Cardiac septum (tissue), 1 donor: ENCODE measurements around the gene MAST4. TPM values are rescaled to one million over a fixed set of nuclear protein-coding genes. Genes with fewer than 3 reads are reported as not detected.
A peak's percentile ranks its signal among the peaks of the same experiment; 100 is the strongest.

ENCODE experiments used
- DNase-seq: peaks from one replicate; pipeline ENCODE4 v3.0.0-alpha.2; 2020; ENCODE audit warnings: low spot score
- intact Hi-C: fragments of 100-400 bp; cut with DNase I; formaldehyde crosslinking; loops from one replicate; pipeline ENCODE4 v1.14.0; 2022
- long read RNA-seq: library from polyadenylated mRNA; unstranded; transcript quantifications from one replicate; pipeline ENCODE4 v2.0.0, GENCODE V29; 2021
- total RNA-seq: library from RNA; stranded (reverse); fragmentation: NEBNext Ultra II Directional; extraction: Animal tissue kit (Norgen Biotek cat#: 25700); gene quantifications from one replicate; pipeline ENCODE4 v1.2.1, GENCODE V29; 2021
- donor health status: DM: no; HTN: no; CAD: no.

The MAST4 gene
- 91.4 TPM for total RNA-seq
- long read RNA-seq, transcript MAST4-205 (5 exons, 717 nt): major isoform, 9 of 167 reads
- long read RNA-seq, partial matches to known transcripts: 118 of 167 reads
- long read RNA-seq, other reads (novel, unspliced or antisense): 39 of 167 reads

GRCh38 chr5:66595756-66596635 is at the start of gene MAST4:
TSS of gene MAST4 (plus strand) at chr5:66596393. CDS start at chr5:66596656, 263 bp downstream.
- DNase-seq: peak; percentile 94
- intact Hi-C loops: loop anchor here (5.0 kb wide), 3 partner anchors 146 to 289 kb away; no protein-coding TSS in a partner anchor

GRCh38 chr5:66546541-66546940 is 49.7 kb upstream of the MAST4 start:
- intact Hi-C loops: no loop called here

GRCh38 chr5:66551338-66551737 is 44.9 kb upstream of the MAST4 start:
- DNase-seq: no peak
- intact Hi-C loops: no loop called here

More at GRCh38 chr5:66546541-66546940, 49.7 kb upstream of the MAST4 start:
- DNase-seq: no peak

- intact Hi-C loops: no loop called here
- DNase-seq: no peak
These were observed 44.2 kb upstream of the MAST4 start for GRCh38 chr5:66551945-66552344.

- intact Hi-C loops: no loop called here
- DNase-seq: no peak
These were observed 42.8 kb upstream of the MAST4 start for GRCh38 chr5:66553368-66553912.

GRCh38 chr5:66553916-66554575 is 42.1 kb upstream of the MAST4 start:
- DNase-seq: no peak
- intact Hi-C loops: loop anchor here (2.0 kb wide), 1 partner anchor 35 kb away; no protein-coding TSS in a partner anchor

- no peak for DNase-seq
- intact Hi-C loops: loop anchor here (2.0 kb wide), 1 partner anchor 36 kb away; no protein-coding TSS in a partner anchor
These were observed 41.3 kb upstream of the MAST4 start for GRCh38 chr5:66554884-66555283.

- intact Hi-C loops: no loop called here
- no peak for DNase-seq
These were observed 37.6 kb upstream of the MAST4 start for GRCh38 chr5:66558560-66558959.

GRCh38 chr5:66560371-66560770 is 35.8 kb upstream of the MAST4 start:
- DNase-seq: no peak
- intact Hi-C loops: no loop called here

- intact Hi-C loops: no loop called here
- DNase-seq: no peak
These were observed 34.8 kb upstream of the MAST4 start for GRCh38 chr5:66561256-66561990.

GRCh38 chr5:66565878-66566277 is 30.3 kb upstream of the MAST4 start:
- no peak for DNase-seq
- intact Hi-C loops: no loop called here

GRCh38 chr5:66567474-66567873 is 28.7 kb upstream of the MAST4 start:
- DNase-seq: no peak
- intact Hi-C loops: no loop called here

- intact Hi-C loops: no loop called here
These were observed 26.0 kb upstream of the MAST4 start for GRCh38 chr5:66570201-66570600.

GRCh38 chr5:66573733-66574132 is 22.5 kb upstream of the MAST4 start:
- DNase-seq: no peak
- intact Hi-C loops: no loop called here

More at GRCh38 chr5:66570201-66570600, 26.0 kb upstream of the MAST4 start:
- no peak for DNase-seq

GRCh38 chr5:66582499-66583165 is 13.6 kb upstream of the MAST4 start:
- intact Hi-C loops: no loop called here

GRCh38 chr5:66585291-66585690 is 10.9 kb upstream of the MAST4 start:
- intact Hi-C loops: no loop called here
- DNase-seq: no peak

More at GRCh38 chr5:66582499-66583165, 13.6 kb upstream of the MAST4 start:
- DNase-seq: no peak

GRCh38 chr5:66587771-66588170 is 8.4 kb upstream of the MAST4 start:
- no peak for DNase-seq
- intact Hi-C loops: no loop called here

GRCh38 chr5:66596636-66597182 is 516 bp downstream of the MAST4 start:
- no peak for DNase-seq
- intact Hi-C loops: loop anchor here (5.0 kb wide), 3 partner anchors 146 to 289 kb away; no protein-coding TSS in a partner anchor
